Ascending aorta (tissue), 2 donors: ENCODE results near the gene SEC24B. TPM values are rescaled to one million over a fixed set of nuclear protein-coding genes. Genes with fewer than 3 reads are reported as not detected.

ENCODE experiments used
- DNase-seq, 2 donors: peaks; one replicate each; pipeline ENCODE4 v3.0.0-alpha.2; 2019; ENCODE audit warnings: low spot score in 2 of 2
- H3K27ac ChIP-seq, 2 donors: fragments of 200-600 bp; sonication (generic); one replicate each; pipeline ENCODE4 v1.5.1; 2016 to 2017; ENCODE audit warnings: mild to moderate bottlenecking in 1 of 2
- H3K27me3 ChIP-seq: fragments of 200-600 bp; sonication (generic); one replicate; pipeline ENCODE4 v1.5.1; 2017
- H3K36me3 ChIP-seq, 2 donors: fragments of 200-600 bp; sonication (generic); one replicate each; pipeline ENCODE4 v1.5.1; 2016
- H3K4me1 ChIP-seq, 2 donors: fragments of 200-600 bp; sonication (generic); one replicate each; pipeline ENCODE4 v1.5.1; 2016 to 2017; ENCODE audit warnings: mild to moderate bottlenecking in 1 of 2
- H3K4me3 ChIP-seq, 2 donors: fragments of 200-600 bp; sonication (generic); one replicate each; pipeline ENCODE4 v1.5.1; 2016 to 2017; ENCODE audit warnings: mild to moderate bottlenecking in 1 of 2
- H3K9me3 ChIP-seq, 2 donors: fragments of 200-600 bp; sonication (generic); one replicate each; pipeline ENCODE4 v1.5.1; 2016
- CTCF ChIP-seq, 3 experiments: fragments of 200-600 bp in 2 of 3; fragments of 450-650 bp in 1 of 3; sonication (generic) in 2 of 3; IDR thresholded peaks; one replicate each; pipeline ENCODE4 v1.5.1; 2016 to 2019; ENCODE audit warnings: antibody characterized with exemption in 3 of 3, mild to moderate bottlenecking in 1 of 3, moderate library complexity in 1 of 3
- intact Hi-C: fragments of 100-400 bp; cut with DNase I; formaldehyde crosslinking; loops from one replicate; pipeline ENCODE4 v1.15.1; 2023
- total RNA-seq: library from RNA; depleted of rRNA; stranded (reverse); fragments of >200 nt; gene quantifications from one replicate; pipeline ENCODE4 v1.1.0, GENCODE V29; 2016

Gene SEC24B
- total RNA-seq, 1 donor from 2014 or later = 20.1 TPM

- peak in 1 of 2 donors; percentile 65 for DNase-seq
- Histone ChIP-seq H3K4me1 (peaks cover 0 to 3% of the 10 kb centered on the region in 2 donors), H3K4me3 (peak overlapping the region; percentile 66 to 93), H3K27ac (peak overlapping the region; percentile 71 to 76), H3K36me3 (no peaks in the 10 kb centered on the region), H3K9me3 (no peaks in the 10 kb centered on the region), H3K27me3 (no peaks in the 10 kb centered on the region)
- TF ChIP-seq CTCF (IDR thresholded peaks at IDR 0.05) = no peak
- intact Hi-C loops = no loop called here
These were observed 126.0 kb downstream of the SEC24B start for GRCh38 chr4:109559625-109559982.

GRCh38 chr4:109559983-109560686 lies 126.5 kb downstream of the SEC24B start, which contains the start of gene MCUB:
MCUB (plus strand) TSS chr4:109560246; CDS start chr4:109560338, 92 bp downstream.
- no peaks in the 10 kb centered on the region for H3K36me3 ChIP-seq
- no peaks in the 10 kb centered on the region for H3K9me3 ChIP-seq
- DNase-seq = peak; percentile 52 to 91
- peak within 1 kb of the TSS; percentile 66 to 93 for H3K4me3 ChIP-seq
- H3K27ac ChIP-seq = peak within 1 kb of the TSS; percentile 76 to 79
- intact Hi-C loops = loop anchor here (5.0 to 10.0 kb wide), 2 partner anchors 128 to 255 kb away; partner anchors contain the start of genes GAR1 and SEC24B
- no peak for TF ChIP-seq CTCF (IDR thresholded peaks at IDR 0.05)
- H3K4me1 ChIP-seq = peaks cover 0 to 3% of the 10 kb centered on the region in 2 donors
- no peaks in the 10 kb centered on the region for H3K27me3 ChIP-seq

GRCh38 chr4:109560687-109561461 lies 127.3 kb downstream of the SEC24B start:
- intact Hi-C loops = loop anchor here (5.0 to 10.0 kb wide), 2 partner anchors 129 to 254 kb away; partner anchors contain the start of genes GAR1 and SEC24B
- Histone ChIP-seq H3K4me1 (peaks cover 0 to 3% of the 10 kb centered on the region in 2 donors), H3K27me3 (no peaks in the 10 kb centered on the region), H3K4me3 (peak overlapping the region; percentile 66 to 93), H3K36me3 (no peaks in the 10 kb centered on the region), H3K27ac (peak overlapping the region; percentile 76 to 79), H3K9me3 (no peaks in the 10 kb centered on the region)
- peak in 1 of 2 donors; percentile 73 for DNase-seq
- no peak for TF ChIP-seq CTCF (IDR thresholded peaks at IDR 0.05)

- no peak for TF ChIP-seq CTCF (IDR thresholded peaks at IDR 0.05)
- no peaks in the 10 kb centered on the region for H3K27me3 ChIP-seq
- DNase-seq = no peak
- H3K4me3 ChIP-seq = no peak overlapping the region
- H3K4me1 ChIP-seq = peaks cover 0 to 3% of the 10 kb centered on the region in 2 donors
- no peaks in the 10 kb centered on the region for H3K9me3 ChIP-seq
- intact Hi-C loops = loop anchor here (5.0 to 10.0 kb wide), 2 partner anchors 130 to 252 kb away; partner anchors contain the start of genes GAR1 and SEC24B
- no peak overlapping the region for H3K27ac ChIP-seq
- H3K36me3 ChIP-seq = no peaks in the 10 kb centered on the region
These were observed 129.0 kb downstream of the SEC24B start for GRCh38 chr4:109562457-109563239.

GRCh38 chr4:109571494-109571893 lies 137.9 kb downstream of the SEC24B start:
- H3K27ac ChIP-seq = no peak overlapping the region
- no peak for TF ChIP-seq CTCF (IDR thresholded peaks at IDR 0.05)
- no peaks in the 10 kb centered on the region for H3K4me1 ChIP-seq
- H3K27me3 ChIP-seq = no peaks in the 10 kb centered on the region
- H3K4me3 ChIP-seq = no peak overlapping the region
- DNase-seq = no peak
- peaks cover 0 to 11% of the 10 kb centered on the region in 2 donors for H3K9me3 ChIP-seq
- no peaks in the 10 kb centered on the region for H3K36me3 ChIP-seq
- intact Hi-C loops = no loop called here
